Measurements from ENCODE around the gene TRIP12.
"Not testable (repeated sequence)": the region's sequence is repeated elsewhere in the genome, so short reads cannot be mapped to it uniquely, and the experiment has no call there.

TRIP12 gene

GRCh38 chr2:229818230-229818629 is 103.6 kb downstream of the TRIP12 start:
- DNase-seq, result no peak

DNA sequence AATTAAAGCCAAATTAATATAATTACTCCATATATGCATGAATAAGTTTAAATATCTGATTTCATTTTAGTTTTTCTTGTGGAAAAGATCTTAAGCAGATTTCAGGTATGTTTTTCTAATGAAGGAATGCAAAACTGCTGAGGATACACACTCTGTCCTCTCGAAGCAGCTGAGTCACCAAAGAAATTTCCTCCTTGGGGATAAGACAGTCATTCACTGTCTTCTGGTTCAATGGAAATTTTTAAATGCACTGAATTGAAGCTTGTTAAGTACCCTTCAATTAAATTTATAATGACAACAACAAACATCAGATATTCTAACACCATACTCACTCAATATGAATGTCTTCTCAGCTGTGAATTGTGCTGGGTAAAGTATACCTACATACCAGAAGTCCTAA is 106.0 kb downstream of the TRIP12 start:
- DNase-seq, result no peak

GRCh38 chr2:229815342-229815741 is 106.5 kb downstream of the TRIP12 start:
- no peak for DNase-seq

- no peak for DNase-seq
Measured at GRCh38 chr2:229810786-229811185, 111.0 kb downstream of the TRIP12 start.

DNA sequence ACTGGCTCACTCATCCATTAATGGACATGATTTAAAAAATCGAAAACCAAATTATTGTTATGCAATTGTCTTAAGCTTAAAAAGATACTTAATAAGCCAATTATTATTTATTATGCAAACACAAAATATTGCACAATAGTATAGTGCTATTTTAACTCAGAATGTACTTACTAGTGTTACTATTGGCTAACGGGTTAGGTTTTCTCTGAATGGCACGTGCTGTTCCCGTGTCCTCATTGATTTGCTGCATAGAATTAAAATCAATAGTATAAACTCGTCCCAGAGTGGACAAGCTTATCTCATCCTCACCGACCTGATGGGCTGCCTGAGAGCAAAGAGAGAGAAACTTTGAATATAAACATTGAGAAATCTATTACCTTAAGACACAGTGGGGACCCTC is 116.2 kb downstream of the TRIP12 start:
- DNase-seq, result no peak

GRCh38 chr2:229802785-229803184 is 119.0 kb downstream of the TRIP12 start:
- DNase-seq, result no peak

GRCh38 chr2:229800997-229801754 is 120.6 kb downstream of the TRIP12 start:
- peak; percentile 74 for DNase-seq

DNA sequence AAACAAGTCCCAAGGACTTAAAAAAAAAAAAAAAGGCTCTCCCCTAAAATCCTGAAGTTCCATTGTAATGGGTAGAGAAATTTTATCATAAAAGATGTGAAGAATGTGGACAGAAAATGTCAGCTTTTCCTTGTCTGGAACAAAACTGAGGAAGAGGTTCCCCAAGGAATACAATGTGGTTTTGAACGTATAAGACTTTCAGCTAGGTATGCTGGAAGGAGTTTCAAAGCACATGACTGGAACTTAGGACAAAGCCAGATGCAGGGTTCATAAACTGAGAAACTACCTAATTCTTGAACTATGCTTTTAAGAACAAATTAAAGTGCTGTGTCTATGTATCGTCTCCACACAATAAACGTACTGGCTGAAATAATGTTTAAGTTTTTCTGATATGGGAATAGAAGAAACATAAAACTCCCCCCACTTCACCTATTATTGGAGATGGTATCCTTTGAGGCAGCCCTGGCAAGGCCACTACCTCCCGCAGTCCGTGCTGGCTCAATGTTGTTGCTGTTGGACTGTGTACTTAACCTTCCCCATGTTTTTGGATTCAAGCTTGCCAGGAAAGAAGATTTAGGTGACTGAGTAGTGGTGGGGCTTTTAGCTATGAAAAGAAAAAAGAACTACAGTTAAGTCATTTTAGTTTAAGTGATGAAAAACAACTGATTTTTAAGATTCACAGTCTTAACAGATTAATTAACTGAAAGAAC is 123.2 kb downstream of the TRIP12 start:
- no peak for DNase-seq

DNA sequence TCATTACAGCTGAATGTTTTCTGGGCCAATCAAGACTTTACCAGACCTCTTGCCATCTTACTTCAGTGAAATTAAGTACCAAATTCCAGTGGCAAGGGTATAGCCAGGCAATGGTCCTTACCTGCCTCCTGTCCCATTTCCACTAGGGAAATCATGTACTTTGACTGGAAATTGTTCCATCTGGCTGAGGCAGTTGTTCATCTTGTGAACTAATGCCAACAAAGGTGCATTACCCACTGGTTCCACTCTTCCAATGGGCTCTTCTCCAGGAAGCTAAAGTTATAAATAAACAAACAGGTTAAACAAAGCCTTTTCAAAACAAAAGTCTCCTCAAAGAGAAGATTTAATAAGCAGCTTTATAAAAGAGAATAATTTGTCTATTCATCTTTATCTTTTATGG is 126.8 kb downstream of the TRIP12 start:
- DNase-seq, result no peak

GRCh38 chr2:229794636-229795035 is 127.2 kb downstream of the TRIP12 start:
- DNase-seq, result no peak

DNA sequence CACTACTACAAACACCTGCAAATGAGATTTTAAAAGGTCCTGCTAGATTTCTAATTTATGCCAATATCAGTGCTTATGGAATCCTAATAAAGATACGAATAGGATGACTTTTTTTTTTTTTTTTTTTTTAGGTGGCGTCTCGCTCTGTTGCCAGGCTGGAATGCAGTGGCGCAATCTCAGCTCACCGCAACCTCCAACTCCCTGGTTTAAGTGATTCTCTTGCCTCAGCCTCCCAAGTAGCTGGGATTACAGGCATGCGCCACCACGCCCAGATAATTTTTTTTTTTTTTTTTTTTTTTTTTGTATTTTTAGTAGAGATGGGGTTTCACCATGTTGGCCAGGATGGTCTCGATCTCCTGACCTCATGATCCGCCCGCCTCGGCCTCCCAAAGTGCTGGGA is 135.5 kb downstream of the TRIP12 start:
- DNase-seq, result not testable (repeated sequence)

DNA sequence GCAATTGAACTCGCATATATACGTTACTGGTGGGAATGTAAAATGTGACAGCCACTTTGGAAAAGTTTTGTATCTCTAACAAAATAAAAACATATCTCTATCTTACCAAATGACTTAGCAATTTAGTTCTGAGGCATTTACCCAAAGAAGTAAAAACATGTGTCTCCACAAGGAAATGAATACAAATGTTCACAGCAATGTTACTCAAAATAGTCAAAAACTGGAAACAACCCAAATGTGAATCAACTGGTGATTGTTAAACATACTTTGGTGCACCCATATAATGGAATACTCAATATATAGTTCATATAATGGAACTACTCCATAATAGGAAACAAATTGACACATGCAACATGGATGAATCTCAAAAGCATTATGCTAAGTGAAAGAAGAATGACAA is 137.0 kb downstream of the TRIP12 start:
- DNase-seq, result no peak

DNA sequence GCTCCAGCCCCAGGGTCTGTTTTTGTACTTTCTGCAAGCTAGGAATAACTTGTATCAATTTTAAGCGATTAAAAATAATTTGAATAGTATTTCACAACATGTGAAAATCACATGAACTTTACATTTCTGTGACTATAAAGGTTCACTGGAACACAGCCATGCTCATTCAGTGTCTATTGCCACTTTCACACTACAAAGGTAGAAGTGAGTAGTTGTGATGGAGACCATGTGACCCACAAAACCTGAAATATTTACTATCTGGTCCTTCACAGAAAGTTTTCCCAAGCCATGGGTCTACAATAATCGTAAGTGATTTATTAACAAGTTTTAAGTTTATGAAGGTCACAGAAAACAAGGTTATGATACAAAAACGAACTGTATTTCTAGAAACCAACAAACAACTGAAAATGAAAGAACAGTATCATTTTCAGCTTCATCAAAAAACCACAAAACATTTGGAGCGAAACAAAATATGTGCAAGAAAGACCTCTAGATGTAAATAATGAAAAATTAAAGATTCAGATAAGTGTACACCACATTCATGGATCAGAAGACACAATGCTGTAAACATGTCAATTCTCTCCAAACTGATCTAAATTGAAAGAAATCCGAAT is 138.6 kb downstream of the TRIP12 start:
- no peak for DNase-seq

- peak; percentile 50 for DNase-seq
Measured at GRCh38 chr2:229780856-229781773, 140.7 kb downstream of the TRIP12 start.

- DNase-seq, result no peak
Measured at GRCh38 chr2:229779650-229780049, 142.2 kb downstream of the TRIP12 start.

GRCh38 chr2:229777716-229778115 is 144.1 kb downstream of the TRIP12 start:
- no peak for DNase-seq

DNA sequence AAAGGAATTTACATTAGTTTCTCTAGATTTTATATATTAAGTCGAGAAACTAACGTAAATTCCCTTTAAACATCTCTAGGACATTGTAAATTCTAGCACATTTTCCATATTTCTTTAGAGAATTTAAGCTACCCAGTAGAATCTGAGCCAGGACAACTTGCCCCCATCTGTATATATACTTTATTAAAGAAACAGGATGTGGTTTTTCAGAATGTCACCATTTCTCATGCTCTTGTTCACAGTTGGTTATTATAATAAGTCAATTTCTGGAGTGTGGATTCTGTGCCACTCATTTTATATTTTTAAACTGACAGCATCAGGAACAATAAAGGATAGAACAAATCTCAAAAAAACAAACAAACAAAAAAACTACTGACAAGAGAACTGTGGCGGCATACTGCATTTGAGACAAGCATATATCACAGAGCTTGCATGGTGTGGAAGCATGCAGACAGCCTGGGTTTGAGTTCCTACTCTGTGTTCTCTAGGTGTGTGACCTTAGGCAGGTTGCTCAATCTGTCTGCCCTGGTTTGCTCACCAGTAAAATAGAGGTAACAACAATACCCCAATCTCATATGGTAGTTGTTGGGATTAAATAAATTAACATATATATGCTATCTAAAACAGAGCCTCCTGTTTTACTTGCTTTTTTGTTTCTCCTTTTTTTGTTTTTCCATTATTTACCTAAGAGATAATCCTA is 146.0 kb downstream of the TRIP12 start:
- peak; percentile 19 for DNase-seq

DNA sequence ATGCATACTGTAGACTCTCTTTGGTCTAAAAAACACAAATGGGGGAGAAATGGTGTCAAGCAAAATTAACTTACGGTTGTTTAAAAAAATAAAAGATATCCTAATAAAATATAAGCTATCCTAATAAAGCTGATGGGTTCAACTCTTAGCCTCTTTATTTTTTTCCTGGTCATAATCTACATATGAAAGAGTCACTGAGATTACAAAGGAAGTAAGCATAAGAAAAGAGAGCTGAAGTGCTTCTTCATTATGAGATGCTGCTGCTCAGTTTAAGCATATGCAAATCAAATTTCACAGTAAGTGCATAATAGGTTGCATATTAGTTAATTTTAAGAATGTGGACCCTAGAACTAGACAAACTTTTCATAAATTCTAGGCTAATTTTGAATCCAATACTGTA is 147.6 kb downstream of the TRIP12 start:
- no peak for DNase-seq

DNA sequence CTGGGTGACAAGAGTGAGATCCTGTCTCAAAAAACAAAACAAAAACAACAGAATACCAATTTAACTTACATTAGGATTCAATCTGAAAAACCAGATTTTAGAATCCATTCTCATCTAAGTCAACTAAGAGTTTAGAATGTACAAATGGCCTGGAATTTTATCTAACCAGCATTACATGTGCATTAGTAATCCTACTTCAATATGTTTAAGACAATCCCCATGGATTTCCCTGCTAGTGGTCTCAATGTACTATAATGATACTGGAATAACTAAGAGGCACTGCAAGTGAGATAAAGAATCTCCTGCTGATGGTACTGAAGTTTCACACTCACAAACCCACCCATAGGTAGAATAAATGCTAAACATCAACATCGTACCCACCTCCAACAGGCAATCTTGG is 153.6 kb downstream of the TRIP12 start:
- no peak for DNase-seq

- no peak for DNase-seq
Measured at GRCh38 chr2:229765721-229766120, 156.1 kb downstream of the TRIP12 start.

- DNase-seq, result no peak
Measured at GRCh38 chr2:229761663-229762062, 160.1 kb downstream of the TRIP12 start.

DNA sequence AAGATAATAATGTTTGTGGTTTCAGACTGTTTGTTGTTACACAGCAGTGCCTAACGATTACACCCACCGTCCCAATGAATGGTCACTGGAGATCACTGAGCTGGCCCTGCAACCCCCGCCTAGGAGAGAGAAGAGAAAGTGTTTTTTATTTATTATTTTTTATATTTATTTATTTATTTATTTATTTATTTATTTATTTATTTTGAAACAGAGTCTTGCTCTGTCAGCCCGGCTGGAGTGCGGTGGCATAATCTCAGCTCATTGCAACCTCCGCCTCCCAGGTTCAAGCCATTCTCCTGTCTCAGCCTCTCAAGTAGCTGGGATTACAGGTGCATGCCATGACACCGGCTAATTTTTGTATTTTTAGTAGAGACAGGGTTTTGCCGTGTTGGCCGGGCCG is 164.3 kb downstream of the TRIP12 start:
- not testable (repeated sequence) for DNase-seq

All from CD4-positive, alpha-beta T cell treated with Interleukin-17A for 1 hour (primary cell).